Measurements from ENCODE around the gene CAPN13. TPM values are rescaled to one million over a fixed set of nuclear protein-coding genes. Genes with fewer than 3 reads are reported as not detected.

CAPN13 gene
- total RNA-seq, 1 experiment from 2014 or later: 5.7 TPM

- Histone ChIP-seq H2BK20ac (ENCODE audit: low read depth, low read length, poor library complexity, severe bottlenecking) (no peak overlapping the region), H3K23me2 (ENCODE audit: insufficient read length, low read depth, low read length, poor library complexity, severe bottlenecking) (no peaks in the 10 kb centered on the region), H2BK5ac (ENCODE audit: insufficient read length, low read length) (no peak overlapping the region), H2BK120ac (ENCODE audit: low read depth, low read length, poor library complexity, severe bottlenecking) (no peak overlapping the region), H3T11ph (ENCODE audit: low read length) (no peak overlapping the region), H3K27ac (ENCODE audit: insufficient read length, low read depth, low read length) (no peak overlapping the region), H3K79me2 (ENCODE audit: insufficient read depth, low read length) (no peaks in the 10 kb centered on the region), H3K18ac (ENCODE audit: insufficient read length, low read depth, low read length) (no peak overlapping the region), H2BK15ac (ENCODE audit: low read depth, low read length) (no peak overlapping the region), H3K27me3 (ENCODE audit: insufficient read depth, low read length) (no peaks in the 10 kb centered on the region), H4K20me1 (ENCODE audit: control insufficient read depth, insufficient read depth, insufficient read length) (no peaks in the 10 kb centered on the region), H3K14ac (ENCODE audit: insufficient read depth, low read length) (no peak overlapping the region), H3K9ac (ENCODE audit: extremely low read depth, insufficient read length, low read length) (no peak overlapping the region), H2BK12ac (ENCODE audit: insufficient read length, low read depth, low read length) (no peak overlapping the region), H3K9me3 (ENCODE audit: control insufficient read depth, low read depth, low read length) (peaks cover under 1% of the 10 kb centered on the region), H3K23ac (ENCODE audit: insufficient read length, low read depth, low read length) (no peak overlapping the region), H4K91ac (ENCODE audit: insufficient read length, low read depth, low read length) (no peak overlapping the region), H2AK5ac (ENCODE audit: insufficient read length, low read length) (no peak overlapping the region), H3K4me1 (ENCODE audit: insufficient read depth, low read length) (no peaks in the 10 kb centered on the region), H4K8ac (replicated peaks; ENCODE audit: insufficient read length, low read depth, low read length) (no peak overlapping the region), H3K4me2 (ENCODE audit: insufficient read depth, insufficient read length, low read length) (no peak overlapping the region), H2AFZ (ENCODE audit: low read length) (no peak overlapping the region), H3K79me1 (ENCODE audit: insufficient read depth, low read depth, low read length, poor library complexity, severe bottlenecking) (no peaks in the 10 kb centered on the region), H3K56ac (ENCODE audit: insufficient read length, low read depth, low read length) (no peak overlapping the region), H4K5ac (ENCODE audit: insufficient read length, low read depth, low read length) (no peak overlapping the region), H3K4ac (ENCODE audit: low read depth, low read length) (no peak overlapping the region)
- Mint-ChIP-seq H3K36me3 (ENCODE audit: insufficient read depth in 1 of 3, low read depth in 3 of 3) (peaks cover 10 to 27% (median 13%) of the 10 kb centered on the region in 3 experiments), H3K4me3 (no peak overlapping the region), H3K27ac (no peak overlapping the region), H3K9me3 (peaks cover 30 to 31% of the 10 kb centered on the region in 2 experiments), H3K4me1 (peaks cover 6 to 20% of the 10 kb centered on the region in 2 experiments; a peak in 2 of 4 replicates), H3K27me3 (ENCODE audit: low read depth) (peaks cover 3% of the 10 kb centered on the region)
- no peak for DNase-seq
- no CpG with 5 or more reads among the region's 4 CpGs for WGBS (ENCODE audit: extremely low coverage, insufficient read length, low lambda C conversion rate)
- no peak for TF ChIP-seq CTCF (conservative IDR thresholded peaks at IDR 0.05)
Measured at GRCh38 chr2:30695749-30696148, 111.5 kb downstream of the CAPN13 start.
